GM12878 (cell line): ENCODE measurements around the gene SGTB. TPM values are rescaled to one million over a fixed set of nuclear protein-coding genes. Genes with fewer than 3 reads are reported as not detected.

Experiments used
- BACH1 ChIP-seq: fragments of 450-650 bp; IDR thresholded peaks from 2 replicates; pipeline ENCODE4 v1.6.1; 2017; ENCODE audit warnings: mild to moderate bottlenecking, borderline replicate concordance
- EGR1 ChIP-seq, 2 experiments: IDR thresholded peaks; 1 replicate in 1 of 2; 2 replicates in 1 of 2; pipeline ENCODE4 v1.6.1; 2011 to 2012; ENCODE audit warnings: low read depth in 2 of 2, low read length in 2 of 2, borderline replicate concordance in 1 of 2, mild to moderate bottlenecking in 1 of 2, moderate library complexity in 1 of 2
- JUND ChIP-seq: IDR thresholded peaks from 2 replicates; pipeline ENCODE4 v1.6.1; 2012; ENCODE audit warnings: low read depth, mild to moderate bottlenecking, low read length, improper control_type of control experiment, moderate library complexity
- MXI1 ChIP-seq: fragments of 150-350 bp; IDR thresholded peaks from 2 replicates; pipeline ENCODE4 v1.6.1; 2011; ENCODE audit warnings: low read depth, mild to moderate bottlenecking, inconsistent platforms, low read length, improper control_type of control experiment
- MYC ChIP-seq: IDR thresholded peaks from 2 replicates; pipeline ENCODE4 v1.6.1; 2011; ENCODE audit warnings: mild to moderate bottlenecking, low read length, moderate library complexity, inconsistent platforms; ENCODE audit not compliant: insufficient read depth, insufficient replicate concordance, insufficient read length, severe bottlenecking
- NR2F1 ChIP-seq: fragments of 450-650 bp; conservative IDR thresholded peaks from 2 replicates; pipeline ENCODE4 v1.6.1; 2017; ENCODE audit warnings: mild to moderate bottlenecking
- POLR2A ChIP-seq: IDR thresholded peaks from 2 replicates; pipeline ENCODE4 v1.6.1; 2011; ENCODE audit warnings: low read depth, mild to moderate bottlenecking, low read length
- RAD51 ChIP-seq: fragments of 450-650 bp; IDR thresholded peaks from 2 replicates; pipeline ENCODE4 v1.6.1; 2016; ENCODE audit warnings: moderate library complexity, mild to moderate bottlenecking, inconsistent platforms
- RFX5 ChIP-seq: IDR thresholded peaks from 2 replicates; pipeline ENCODE4 v1.6.1; 2011; ENCODE audit warnings: low read depth, low read length, improper control_type of control experiment
- RUNX3 ChIP-seq: IDR thresholded peaks from 2 replicates; pipeline ENCODE4 v1.6.1; 2012; ENCODE audit warnings: low read length, inconsistent platforms
- polyA plus RNA-seq, 11 experiments: library from polyadenylated mRNA; depleted of rRNA in 4 of 11; unstranded in 6 of 11; stranded (reverse) in 5 of 11; fragments of >200 nt; fragmentation: Nextera tagmentation in 4 of 11; fragmentation: Illumina TruSeq in 1 of 11; extraction: Ambion mirVana in 4 of 11; extraction: Trizol in 1 of 11; gene quantifications; 1 replicate in 1 of 11; 2 replicates in 10 of 11; pipeline versions ENCODE4 v1.2.1 to v1.2.3, GENCODE V29; 2011 to 2016; ENCODE audit warnings: inconsistent platforms in 2 of 11, missing spikeins in 2 of 11, low read depth in 1 of 11
- total RNA-seq, 4 experiments: library from RNA; depleted of rRNA in 3 of 4; stranded (reverse); fragments of >200 nt in 3 of 4; fragmentation: Illumina TruSeq in 1 of 4; extraction: Trizol in 1 of 4; gene quantifications; 2 replicates each; pipeline versions ENCODE4 v1.2.1 to v1.2.3, GENCODE V29; 2013 to 2021
- TF ChIP-seq, protein P1 (sequence below): fragments of 450-650 bp; conservative IDR thresholded peaks from 2 replicates; pipeline ENCODE4 v1.6.1; 2017; ENCODE audit warnings: mild to moderate bottlenecking, moderate library complexity
- TF ChIP-seq, protein P2 (sequence below): fragments of 450-650 bp; IDR thresholded peaks from 2 replicates; pipeline ENCODE4 v1.6.1; 2017; ENCODE audit warnings: mild to moderate bottlenecking, moderate library complexity

SGTB gene
- total and polyA plus RNA-seq, 10 of the 15 experiments (the other 5 are each of a cell fraction or from before 2014, with no cell fraction given): 1.0 to 7.8 (median 5.4) TPM

DNA sequence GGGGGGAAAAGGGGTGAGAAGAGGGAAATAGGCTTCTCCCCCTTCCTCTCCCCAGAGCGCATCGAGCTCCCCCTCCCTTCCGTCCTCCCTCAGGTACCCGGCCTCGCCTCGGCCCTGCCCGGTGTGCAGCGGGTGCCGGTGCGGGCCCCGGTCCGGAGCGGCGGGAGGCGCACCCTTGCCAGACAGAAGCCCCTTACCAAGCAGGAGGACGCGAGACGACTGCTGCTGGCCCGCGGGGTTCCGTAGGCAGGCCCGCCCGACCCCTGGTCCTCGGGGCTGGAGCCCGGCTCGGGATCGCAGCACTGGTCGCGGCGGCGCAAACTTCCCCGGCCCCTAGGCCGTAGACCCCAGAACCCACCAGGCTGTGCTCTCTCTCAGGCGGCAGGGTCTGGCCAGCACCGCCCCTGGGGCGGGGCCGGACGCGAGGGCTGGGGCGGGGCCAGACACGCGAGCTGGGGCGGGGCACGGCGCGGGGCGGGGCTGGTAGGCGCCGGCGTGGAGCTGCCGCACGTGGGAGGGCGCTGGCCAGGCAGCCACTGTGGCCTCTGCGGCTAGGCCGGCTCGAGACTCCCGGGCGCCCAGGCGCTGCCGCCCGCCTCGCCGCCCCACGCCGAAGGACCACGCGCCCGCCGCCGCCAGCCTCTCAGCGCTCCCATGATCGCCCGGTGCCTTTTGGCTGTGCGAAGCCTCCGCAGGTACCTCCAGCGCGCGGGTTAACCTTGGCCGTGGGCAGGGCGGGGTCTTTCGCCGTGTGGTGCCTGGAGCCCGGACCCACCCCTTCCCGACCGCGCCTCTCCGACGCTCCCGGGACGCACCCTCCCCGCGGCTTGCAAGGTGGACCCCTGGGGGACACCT is at the start of gene SGTB, which contains the start of gene NLN (continued):
- TF ChIP-seq, protein P1, sequence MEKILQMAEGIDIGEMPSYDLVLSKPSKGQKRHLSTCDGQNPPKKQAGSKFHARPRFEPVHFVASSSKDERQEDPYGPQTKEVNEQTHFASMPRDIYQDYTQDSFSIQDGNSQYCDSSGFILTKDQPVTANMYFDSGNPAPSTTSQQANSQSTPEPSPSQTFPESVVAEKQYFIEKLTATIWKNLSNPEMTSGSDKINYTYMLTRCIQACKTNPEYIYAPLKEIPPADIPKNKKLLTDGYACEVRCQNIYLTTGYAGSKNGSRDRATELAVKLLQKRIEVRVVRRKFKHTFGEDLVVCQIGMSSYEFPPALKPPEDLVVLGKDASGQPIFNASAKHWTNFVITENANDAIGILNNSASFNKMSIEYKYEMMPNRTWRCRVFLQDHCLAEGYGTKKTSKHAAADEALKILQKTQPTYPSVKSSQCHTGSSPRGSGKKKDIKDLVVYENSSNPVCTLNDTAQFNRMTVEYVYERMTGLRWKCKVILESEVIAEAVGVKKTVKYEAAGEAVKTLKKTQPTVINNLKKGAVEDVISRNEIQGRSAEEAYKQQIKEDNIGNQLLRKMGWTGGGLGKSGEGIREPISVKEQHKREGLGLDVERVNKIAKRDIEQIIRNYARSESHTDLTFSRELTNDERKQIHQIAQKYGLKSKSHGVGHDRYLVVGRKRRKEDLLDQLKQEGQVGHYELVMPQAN: peak; percentile 87
- TF ChIP-seq RUNX3: peak; percentile 42; the same call in 1 of the 2 replicates
- TF ChIP-seq MYC: peak; percentile 20
- TF ChIP-seq, protein P2, sequence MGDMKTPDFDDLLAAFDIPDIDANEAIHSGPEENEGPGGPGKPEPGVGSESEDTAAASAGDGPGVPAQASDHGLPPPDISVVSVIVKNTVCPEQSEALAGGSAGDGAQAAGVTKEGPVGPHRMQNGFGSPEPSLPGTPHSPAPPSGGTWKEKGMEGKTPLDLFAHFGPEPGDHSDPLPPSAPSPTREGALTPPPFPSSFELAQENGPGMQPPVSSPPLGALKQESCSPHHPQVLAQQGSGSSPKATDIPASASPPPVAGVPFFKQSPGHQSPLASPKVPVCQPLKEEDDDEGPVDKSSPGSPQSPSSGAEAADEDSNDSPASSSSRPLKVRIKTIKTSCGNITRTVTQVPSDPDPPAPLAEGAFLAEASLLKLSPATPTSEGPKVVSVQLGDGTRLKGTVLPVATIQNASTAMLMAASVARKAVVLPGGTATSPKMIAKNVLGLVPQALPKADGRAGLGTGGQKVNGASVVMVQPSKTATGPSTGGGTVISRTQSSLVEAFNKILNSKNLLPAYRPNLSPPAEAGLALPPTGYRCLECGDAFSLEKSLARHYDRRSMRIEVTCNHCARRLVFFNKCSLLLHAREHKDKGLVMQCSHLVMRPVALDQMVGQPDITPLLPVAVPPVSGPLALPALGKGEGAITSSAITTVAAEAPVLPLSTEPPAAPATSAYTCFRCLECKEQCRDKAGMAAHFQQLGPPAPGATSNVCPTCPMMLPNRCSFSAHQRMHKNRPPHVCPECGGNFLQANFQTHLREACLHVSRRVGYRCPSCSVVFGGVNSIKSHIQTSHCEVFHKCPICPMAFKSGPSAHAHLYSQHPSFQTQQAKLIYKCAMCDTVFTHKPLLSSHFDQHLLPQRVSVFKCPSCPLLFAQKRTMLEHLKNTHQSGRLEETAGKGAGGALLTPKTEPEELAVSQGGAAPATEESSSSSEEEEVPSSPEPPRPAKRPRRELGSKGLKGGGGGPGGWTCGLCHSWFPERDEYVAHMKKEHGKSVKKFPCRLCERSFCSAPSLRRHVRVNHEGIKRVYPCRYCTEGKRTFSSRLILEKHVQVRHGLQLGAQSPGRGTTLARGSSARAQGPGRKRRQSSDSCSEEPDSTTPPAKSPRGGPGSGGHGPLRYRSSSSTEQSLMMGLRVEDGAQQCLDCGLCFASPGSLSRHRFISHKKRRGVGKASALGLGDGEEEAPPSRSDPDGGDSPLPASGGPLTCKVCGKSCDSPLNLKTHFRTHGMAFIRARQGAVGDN: peak; percentile 75
- TF ChIP-seq RAD51: no peak
- TF ChIP-seq JUND: no peak
- TF ChIP-seq NR2F1: peak; percentile 76
- peak; percentile 90 for TF ChIP-seq MXI1
- TF ChIP-seq BACH1: peak; percentile 90
- no peak for TF ChIP-seq RFX5
- peak in 1 of 2 experiments; percentile 67; a peak in 1 of 3 replicates for TF ChIP-seq EGR1 (IDR thresholded peaks at IDR 0.05; ENCODE audit: borderline replicate concordance in 1 of 2, low read depth in 2 of 2, low read length in 2 of 2)
- TF ChIP-seq POLR2A: peak; percentile 83
